Caco-2 (cell line): ENCODE data around the gene KRT15. TPM values are rescaled to one million over a fixed set of nuclear protein-coding genes. Genes with fewer than 3 reads are reported as not detected.

Experiments
- BruUV-seq: library from RNA; stranded (reverse); fragments of 400-500 nt; replicated peaks from 2 replicates; lab custom pipeline; 2021; lab: Mats Ljungman, UMichigan
- CTCF ChIA-PET: fragments of 300-600 bp; sonication (Branson Sonifier 250); formaldehyde crosslinking; loops from one replicate; lab custom pipeline; 2022; ENCODE audit warnings: antibody characterized with exemption; lab: Charles Lee
- POLR2A ChIA-PET: fragments of 300-600 bp; sonication (Branson Sonifier 250); formaldehyde crosslinking; loops from one replicate; lab custom pipeline; 2022; ENCODE audit warnings: antibody characterized with exemption; lab: Charles Lee
- DNase-seq, 2 experiments: peaks; one replicate each; pipeline versions ENCODE4 v3.0.0 to v3.0.0-alpha.2; 2020 to 2022
- H3K27me3 ChIP-seq: replicated peaks from 2 replicates; pipeline ENCODE4 v1.6.0; 2011; ENCODE audit warnings: low read length; ENCODE audit not compliant: control insufficient read depth, insufficient read depth
- H3K36me3 ChIP-seq: 2 replicates; pipeline ENCODE4 v1.5.1; 2011; ENCODE audit warnings: low read length; ENCODE audit not compliant: control insufficient read depth, insufficient read depth
- H3K4me1 ChIP-seq: fragments of 250-450 bp; sonication (Bioruptor Pico); 2 replicates; pipeline ENCODE4 v1.5.1; 2020; ENCODE audit warnings: mild to moderate bottlenecking
- H3K4me3 ChIP-seq: 2 replicates; pipeline ENCODE4 v1.5.1; 2011; ENCODE audit warnings: low read depth, mild to moderate bottlenecking, control low read depth, low read length
- H3K9me3 ChIP-seq: fragments of 250-450 bp; sonication (Bioruptor Pico); 2 replicates; pipeline ENCODE4 v1.5.1; 2020; ENCODE audit warnings: mild to moderate bottlenecking, moderate library complexity
- H3K27ac Mint-ChIP-seq: one replicate; pipeline ENCODE4 v1.8.0; 2022; ENCODE audit warnings: mixed read lengths; ENCODE audit not compliant: unreplicated experiment
- H3K27me3 Mint-ChIP-seq: one replicate; pipeline ENCODE4 v1.8.0; 2022; ENCODE audit warnings: mixed read lengths; ENCODE audit not compliant: insufficient read depth, unreplicated experiment
- H3K36me3 Mint-ChIP-seq: one replicate; pipeline ENCODE4 v1.8.0; 2022; ENCODE audit warnings: mild to moderate bottlenecking, mixed read lengths; ENCODE audit not compliant: insufficient read depth, unreplicated experiment
- H3K4me1 Mint-ChIP-seq: one replicate; pipeline ENCODE4 v1.8.0; 2022; ENCODE audit warnings: low read depth, mixed read lengths; ENCODE audit not compliant: unreplicated experiment
- H3K4me3 Mint-ChIP-seq: one replicate; pipeline ENCODE4 v1.8.0; 2022; ENCODE audit warnings: mild to moderate bottlenecking, moderate library complexity, mixed read lengths; ENCODE audit not compliant: unreplicated experiment
- H3K9me3 Mint-ChIP-seq: one replicate; pipeline ENCODE4 v1.8.0; 2022; ENCODE audit warnings: mixed read lengths; ENCODE audit not compliant: unreplicated experiment
- intact Hi-C: fragments of 100-400 bp; cut with micrococcal nuclease; formaldehyde crosslinking; loops from one replicate; pipeline ENCODE4 v1.10.0; 2022; ENCODE audit not compliant: unreplicated experiment
- total RNA-seq: library from RNA; stranded (reverse); gene quantifications from 2 replicates; pipeline ENCODE4 v1.2.3, GENCODE V29; 2022
- TF ChIP-seq, protein P1 (sequence below), 2 experiments: fragments of 200-600 bp in 1 of 2; IDR thresholded peaks; 1 replicate in 1 of 2; 2 replicates in 1 of 2; pipeline versions ENCODE4 v1.5.1 to v1.8.0; 2011 to 2022; ENCODE audit warnings: antibody characterized with exemption in 1 of 2, control low read depth in 1 of 2, inconsistent platforms in 1 of 2, low read depth in 1 of 2, low read length in 1 of 2, mild to moderate bottlenecking in 1 of 2, moderate library complexity in 1 of 2; ENCODE audit not compliant: insufficient read depth in 1 of 2, severe bottlenecking in 1 of 2, unreplicated experiment in 1 of 2

The KRT15 gene
- total RNA-seq, 1 experiment from 2014 or later = 5.3 TPM

DNA sequence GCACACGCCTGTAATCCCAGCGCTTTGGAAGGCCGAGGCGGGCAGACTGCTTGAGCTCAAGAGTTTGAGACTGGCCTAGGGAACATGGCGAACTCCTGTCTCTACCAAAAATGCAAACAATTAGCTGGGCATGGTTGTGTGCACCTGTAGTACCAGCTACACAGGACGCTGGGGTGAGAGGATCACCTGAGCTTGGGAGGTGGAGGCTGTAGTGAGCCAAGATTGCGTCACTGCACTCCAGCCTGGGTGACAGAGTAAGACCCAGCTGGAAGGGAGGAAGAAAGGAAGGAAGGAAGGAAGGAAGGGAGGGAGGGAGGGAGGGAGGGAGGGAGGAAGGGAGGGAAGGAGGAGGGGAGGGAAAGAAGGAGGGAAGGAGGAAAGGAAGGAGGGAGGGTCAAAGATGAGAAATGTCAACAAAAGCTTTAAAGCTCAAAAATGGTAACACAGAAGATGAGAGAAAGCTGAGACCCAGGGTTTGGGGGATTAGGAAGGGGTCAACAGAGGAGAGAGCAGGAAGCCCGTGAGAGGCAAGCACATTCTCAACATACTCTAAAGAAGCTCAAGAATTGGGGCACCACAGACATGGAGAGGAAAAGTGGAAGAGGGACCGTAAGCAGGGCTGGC is 14.4 kb upstream of the KRT15 start:
- intact Hi-C loops = no loop called here
- no peak overlapping the region for H3K4me3 ChIP-seq
- H3K27ac Mint-ChIP-seq = no peak overlapping the region
- H3K4me1 ChIP-seq = peaks cover 69% of the 10 kb centered on the region
- no peak overlapping the region for H3K4me3 Mint-ChIP-seq
- H3K9me3 ChIP-seq = 0 out of 2 replicates have a peak, but pooled peaks cover 4% of the 10 kb centered on the region
- CTCF ChIA-PET = interaction anchor here (0.6 to 1.5 kb wide), 4 partner anchors 9 to 18 kb away, joined by 3 to 5 read pairs (median 3); no protein-coding TSS in a partner anchor
- H3K27me3 Mint-ChIP-seq = no peaks in the 10 kb centered on the region
- no TSS peak for BruUV-seq
- DNase-seq = no peak
- H3K27me3 ChIP-seq = no peaks in the 10 kb centered on the region
- H3K9me3 Mint-ChIP-seq = no peaks in the 10 kb centered on the region
- H3K36me3 ChIP-seq = no peaks in the 10 kb centered on the region
- peaks cover 75% of the 10 kb centered on the region for H3K4me1 Mint-ChIP-seq
- POLR2A ChIA-PET = interaction anchor here (0.6 kb wide), 1 partner anchor 626 kb away, joined by 3 read pairs; no protein-coding TSS in a partner anchor
- TF ChIP-seq, protein P1, sequence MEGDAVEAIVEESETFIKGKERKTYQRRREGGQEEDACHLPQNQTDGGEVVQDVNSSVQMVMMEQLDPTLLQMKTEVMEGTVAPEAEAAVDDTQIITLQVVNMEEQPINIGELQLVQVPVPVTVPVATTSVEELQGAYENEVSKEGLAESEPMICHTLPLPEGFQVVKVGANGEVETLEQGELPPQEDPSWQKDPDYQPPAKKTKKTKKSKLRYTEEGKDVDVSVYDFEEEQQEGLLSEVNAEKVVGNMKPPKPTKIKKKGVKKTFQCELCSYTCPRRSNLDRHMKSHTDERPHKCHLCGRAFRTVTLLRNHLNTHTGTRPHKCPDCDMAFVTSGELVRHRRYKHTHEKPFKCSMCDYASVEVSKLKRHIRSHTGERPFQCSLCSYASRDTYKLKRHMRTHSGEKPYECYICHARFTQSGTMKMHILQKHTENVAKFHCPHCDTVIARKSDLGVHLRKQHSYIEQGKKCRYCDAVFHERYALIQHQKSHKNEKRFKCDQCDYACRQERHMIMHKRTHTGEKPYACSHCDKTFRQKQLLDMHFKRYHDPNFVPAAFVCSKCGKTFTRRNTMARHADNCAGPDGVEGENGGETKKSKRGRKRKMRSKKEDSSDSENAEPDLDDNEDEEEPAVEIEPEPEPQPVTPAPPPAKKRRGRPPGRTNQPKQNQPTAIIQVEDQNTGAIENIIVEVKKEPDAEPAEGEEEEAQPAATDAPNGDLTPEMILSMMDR (IDR thresholded peaks at IDR 0.05; ENCODE audit: insufficient read depth in 1 of 2, low read depth in 1 of 2, low read length in 1 of 2, severe bottlenecking in 1 of 2, unreplicated experiment in 1 of 2) = no peak
- peaks cover 28% of the 10 kb centered on the region for H3K36me3 Mint-ChIP-seq

DNA sequence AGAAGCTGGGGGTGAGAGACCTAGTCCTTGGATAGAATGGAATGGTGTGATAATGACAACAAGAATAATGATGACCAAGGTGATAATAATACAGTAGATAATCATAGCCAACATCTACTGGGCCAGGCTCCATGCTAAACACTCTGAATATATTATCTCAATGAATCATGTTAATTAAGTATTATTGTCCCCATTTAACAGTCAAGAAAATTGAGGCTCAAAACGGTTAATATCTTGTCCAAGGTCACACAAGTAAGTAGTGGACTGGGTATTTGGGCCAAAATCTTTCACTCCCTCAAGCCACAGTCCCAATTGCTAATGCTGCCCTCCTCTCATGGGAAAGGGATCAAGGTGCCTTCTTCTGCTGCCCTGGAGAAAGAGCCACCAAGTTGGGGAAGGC is 13.3 kb upstream of the KRT15 start:
- Mint-ChIP-seq H3K4me3 (no peak overlapping the region), H3K27me3 (no peaks in the 10 kb centered on the region), H3K4me1 (peaks cover 66% of the 10 kb centered on the region), H3K36me3 (peaks cover 39% of the 10 kb centered on the region), H3K27ac (no peak overlapping the region), H3K9me3 (no peaks in the 10 kb centered on the region)
- no peak for DNase-seq
- Histone ChIP-seq H3K9me3 (0 out of 2 replicates have a peak, but pooled peaks cover 4% of the 10 kb centered on the region), H3K4me3 (no peak overlapping the region), H3K36me3 (peaks cover 6% of the 10 kb centered on the region; the same call in 1 of the 2 replicates), H3K27me3 (no peaks in the 10 kb centered on the region), H3K4me1 (peaks cover 58% of the 10 kb centered on the region)
- CTCF ChIA-PET = interaction anchor here (1.5 kb wide), 1 partner anchor 17 kb away, joined by 5 read pairs; no protein-coding TSS in a partner anchor
- no TSS peak for BruUV-seq
- TF ChIP-seq, protein P1 (IDR thresholded peaks at IDR 0.05; ENCODE audit: insufficient read depth in 1 of 2, low read depth in 1 of 2, low read length in 1 of 2, severe bottlenecking in 1 of 2, unreplicated experiment in 1 of 2) = no peak
- POLR2A ChIA-PET = no interaction called here
- intact Hi-C loops = no loop called here

DNA sequence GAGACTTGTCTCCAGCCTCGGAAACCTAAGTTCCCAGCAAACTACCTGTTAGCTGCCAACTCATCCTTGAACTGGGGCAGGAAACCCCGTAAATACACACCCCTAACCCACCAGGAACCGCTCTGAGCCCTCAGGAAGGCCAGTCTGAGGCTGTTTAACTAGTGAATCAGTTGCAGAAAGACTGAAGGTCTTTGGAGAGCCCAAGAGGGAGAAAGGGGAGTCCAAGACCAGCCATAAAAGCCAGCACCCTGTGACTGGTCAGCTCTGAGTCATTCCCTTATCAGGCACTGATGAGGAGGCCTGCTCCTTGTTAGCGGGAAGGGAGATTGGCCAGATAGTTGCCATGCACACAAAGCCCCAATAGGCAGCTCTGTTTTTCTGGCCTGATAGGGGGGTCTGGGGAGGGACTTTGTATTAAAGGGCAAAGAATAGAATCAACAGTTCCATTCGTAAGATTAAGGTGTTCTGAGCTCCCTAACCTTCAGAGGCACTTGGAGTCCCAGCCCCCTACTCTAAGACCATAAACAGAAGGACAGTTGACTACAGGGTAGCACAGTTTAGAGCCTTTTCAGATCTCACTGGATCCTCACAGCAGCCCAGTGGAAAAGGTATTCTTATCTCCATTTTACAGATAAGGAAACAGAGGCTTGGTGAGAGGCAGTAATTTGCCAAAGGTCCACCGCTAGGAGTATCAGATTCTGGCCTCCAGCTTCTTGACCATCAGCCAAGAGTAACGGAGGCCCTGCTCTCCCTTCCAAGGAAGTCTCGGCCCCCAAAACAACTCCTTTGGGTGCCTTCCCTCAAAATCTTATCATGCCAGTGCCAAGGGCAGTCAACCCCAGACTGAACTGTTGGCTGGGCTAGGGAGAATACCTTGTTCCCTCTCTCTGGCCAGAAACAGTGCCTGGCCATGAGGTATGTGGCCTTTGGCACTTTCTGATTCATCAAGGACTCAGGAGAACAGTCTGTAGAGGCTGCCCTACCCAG is 11.7 kb upstream of the KRT15 start:
- TSS peak; percentile 59 for BruUV-seq
- Histone ChIP-seq H3K36me3 (peaks cover 9% of the 10 kb centered on the region; the same call in 1 of the 2 replicates), H3K9me3 (0 out of 2 replicates have a peak, but pooled peaks cover 4% of the 10 kb centered on the region), H3K27me3 (no peaks in the 10 kb centered on the region), H3K4me3 (peak overlapping the region; percentile 4), H3K4me1 (peaks cover 46% of the 10 kb centered on the region)
- Mint-ChIP-seq H3K4me1 (peaks cover 54% of the 10 kb centered on the region), H3K27ac (peak overlapping the region; percentile 98), H3K36me3 (peaks cover 46% of the 10 kb centered on the region), H3K9me3 (no peaks in the 10 kb centered on the region), H3K27me3 (no peaks in the 10 kb centered on the region), H3K4me3 (peak overlapping the region; percentile 99)
- ChIA-PET CTCF (interaction anchor here (0.6 to 4.1 kb wide), 4 partner anchors 19 to 158 kb away, joined by 3 to 42 read pairs (median 4); partner anchors contain the start of gene EIF1), POLR2A (interaction anchor here (1.0 to 2.2 kb wide), 6 partner anchors 8 to 158 kb away, joined by 3 to 15 read pairs (median 8); partner anchors contain the start of gene EIF1)
- intact Hi-C loops = loop anchor here (1.0 kb wide), 2 partner anchors 14 to 19 kb away; no protein-coding TSS in a partner anchor
- TF ChIP-seq, protein P1 (IDR thresholded peaks at IDR 0.05; ENCODE audit: insufficient read depth in 1 of 2, low read depth in 1 of 2, low read length in 1 of 2, severe bottlenecking in 1 of 2, unreplicated experiment in 1 of 2) = no peak
- DNase-seq = peak; percentile 89 to 97
